GM12891 (cell line): ENCODE results near the gene GTPBP3.

Experiments used
- PAX5 ChIP-seq: IDR thresholded peaks from 2 replicates; pipeline ENCODE4 v1.6.1; 2011; ENCODE audit warnings: low read length, moderate library complexity, mild to moderate bottlenecking; ENCODE audit not compliant: insufficient read depth, severe bottlenecking
- POLR2A ChIP-seq: IDR thresholded peaks from 2 replicates; pipeline ENCODE4 v1.6.1; 2011; ENCODE audit warnings: low read depth, low read length, control low read depth
- POLR2AphosphoS5 ChIP-seq: IDR thresholded peaks from 2 replicates; pipeline ENCODE4 v1.6.1; 2011; ENCODE audit warnings: low read depth, low read length, control low read depth
- SPI1 ChIP-seq: IDR thresholded peaks from 2 replicates; pipeline ENCODE4 v1.6.1; 2011; ENCODE audit warnings: low read depth, low read length, control low read depth
- TAF1 ChIP-seq: IDR thresholded peaks from 2 replicates; pipeline ENCODE4 v1.6.1; 2011; ENCODE audit warnings: low read depth, low read length, control low read depth

DNA sequence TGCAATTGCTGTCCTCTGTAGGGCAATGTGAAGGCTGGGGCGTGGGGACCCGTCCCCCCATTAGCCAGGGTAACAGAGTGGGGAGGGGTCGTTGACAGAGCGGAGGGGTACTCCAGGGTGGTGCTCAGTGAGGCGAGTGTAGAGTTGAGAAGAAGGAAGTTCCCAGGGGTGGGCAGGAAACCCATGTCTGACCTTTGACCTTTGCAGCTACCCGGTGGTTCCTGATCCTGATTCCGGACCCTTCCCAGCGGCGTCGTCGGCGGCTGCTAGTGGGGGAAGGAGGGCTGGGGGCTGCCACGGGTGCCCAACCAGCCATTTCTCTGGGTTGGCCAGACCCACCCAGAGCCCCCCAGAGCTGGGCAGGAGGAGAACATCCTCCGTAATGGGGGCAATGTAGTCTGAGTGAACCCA, 41.9 kb downstream of the GTPBP3 start:
- TF ChIP-seq POLR2A, result no peak
- no peak for TF ChIP-seq POLR2AphosphoS5
- TF ChIP-seq TAF1, result no peak
- no peak for TF ChIP-seq PAX5
- TF ChIP-seq SPI1, result no peak
